Prostate gland (tissue), 2 donors: ENCODE results near the gene C16orf74. TPM values are rescaled to one million over a fixed set of nuclear protein-coding genes. Genes with fewer than 3 reads are reported as not detected.
A peak's percentile ranks its signal among the peaks of the same experiment; 100 is the strongest.

Experiments
- DNase-seq: peaks from one replicate; pipeline ENCODE4 v3.0.0-alpha.2; 2019; ENCODE audit warnings: low spot score
- H3K27ac ChIP-seq, 2 donors: fragments of 200-600 bp; sonication (generic); 2 replicates each; pipeline ENCODE4 v1.5.1; 2017 to 2019
- H3K27me3 ChIP-seq: fragments of 200-600 bp; sonication (generic); replicated peaks from 2 replicates; pipeline ENCODE4 v1.5.1; 2019; ENCODE audit not compliant: insufficient read depth
- H3K36me3 ChIP-seq, 2 donors: fragments of 200-600 bp; sonication (generic); 1 replicate in 1 of 2; 2 replicates in 1 of 2; pipeline versions ENCODE4 v1.5.1 to v1.8.1; 2017 to 2019
- H3K4me1 ChIP-seq: fragments of 200-600 bp; sonication (generic); replicated peaks from 2 replicates; pipeline ENCODE4 v1.5.1; 2019
- H3K4me3 ChIP-seq, 2 donors: fragments of 200-600 bp; sonication (generic); 2 replicates each; pipeline ENCODE4 v1.5.1; 2017 to 2019
- H3K9me3 ChIP-seq: fragments of 200-600 bp; sonication (generic); 2 replicates; pipeline ENCODE4 v1.5.1; 2017
- POLR2A ChIP-seq: fragments of 450-650 bp; IDR thresholded peaks from one replicate; pipeline ENCODE4 v1.6.1; 2016; ENCODE audit warnings: antibody characterized with exemption, mild to moderate bottlenecking
- POLR2AphosphoS5 ChIP-seq: sonication (generic); formaldehyde crosslinking; IDR thresholded peaks from one replicate; pipeline ENCODE4 v1.6.1; 2017; ENCODE audit warnings: antibody characterized with exemption
- WGBS: methylation state at CpG from one replicate; pipeline ENCODE4 v1.1.5; 2018; 5-methylcytosine and 5-hydroxymethylcytosine counted together
- intact Hi-C: fragments of 100-400 bp; cut with DNase I; formaldehyde crosslinking; loops from one replicate; pipeline ENCODE4 v1.14.2; 2022
- total RNA-seq, 2 donors: library from RNA; depleted of rRNA; stranded (reverse); fragments of >200 nt; gene quantifications; one replicate each; pipeline ENCODE4 v1.1.0, GENCODE V29; 2016
- TF ChIP-seq, protein P1 (sequence below), 4 experiments: fragments of 200-600 bp in 2 of 4; fragments of 450-650 bp in 2 of 4; sonication (generic) in 2 of 4; IDR thresholded peaks; 1 replicate in 3 of 4; 2 replicates in 1 of 4; pipeline ENCODE4 v1.5.1; 2016 to 2019; ENCODE audit warnings: antibody characterized with exemption in 4 of 4, mild to moderate bottlenecking in 2 of 4, moderate library complexity in 2 of 4

The C16orf74 gene
- total RNA-seq, 2 donors from 2014 or later = 17.4 to 19.3 TPM

GRCh38 chr16:85798283-85798776 is 47.4 kb upstream of the C16orf74 start:
- DNase-seq = no peak
- intact Hi-C loops = no loop called here
- H3K27me3 ChIP-seq = no peaks in the 10 kb centered on the region
- peaks cover 7% of the 10 kb centered on the region for H3K4me1 ChIP-seq
- no peaks in the 10 kb centered on the region for H3K36me3 ChIP-seq
- WGBS = 13% methylated on average over 17 of the region's 17 CpGs
- TF ChIP-seq POLR2A (no peak), POLR2AphosphoS5 (no peak)
- TF ChIP-seq, protein P1, sequence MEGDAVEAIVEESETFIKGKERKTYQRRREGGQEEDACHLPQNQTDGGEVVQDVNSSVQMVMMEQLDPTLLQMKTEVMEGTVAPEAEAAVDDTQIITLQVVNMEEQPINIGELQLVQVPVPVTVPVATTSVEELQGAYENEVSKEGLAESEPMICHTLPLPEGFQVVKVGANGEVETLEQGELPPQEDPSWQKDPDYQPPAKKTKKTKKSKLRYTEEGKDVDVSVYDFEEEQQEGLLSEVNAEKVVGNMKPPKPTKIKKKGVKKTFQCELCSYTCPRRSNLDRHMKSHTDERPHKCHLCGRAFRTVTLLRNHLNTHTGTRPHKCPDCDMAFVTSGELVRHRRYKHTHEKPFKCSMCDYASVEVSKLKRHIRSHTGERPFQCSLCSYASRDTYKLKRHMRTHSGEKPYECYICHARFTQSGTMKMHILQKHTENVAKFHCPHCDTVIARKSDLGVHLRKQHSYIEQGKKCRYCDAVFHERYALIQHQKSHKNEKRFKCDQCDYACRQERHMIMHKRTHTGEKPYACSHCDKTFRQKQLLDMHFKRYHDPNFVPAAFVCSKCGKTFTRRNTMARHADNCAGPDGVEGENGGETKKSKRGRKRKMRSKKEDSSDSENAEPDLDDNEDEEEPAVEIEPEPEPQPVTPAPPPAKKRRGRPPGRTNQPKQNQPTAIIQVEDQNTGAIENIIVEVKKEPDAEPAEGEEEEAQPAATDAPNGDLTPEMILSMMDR (IDR thresholded peaks at IDR 0.05) = no peak
- no peaks in the 10 kb centered on the region for H3K9me3 ChIP-seq
- H3K4me3 ChIP-seq = peak overlapping the region; percentile 99
- no peak overlapping the region for H3K27ac ChIP-seq

DNA sequence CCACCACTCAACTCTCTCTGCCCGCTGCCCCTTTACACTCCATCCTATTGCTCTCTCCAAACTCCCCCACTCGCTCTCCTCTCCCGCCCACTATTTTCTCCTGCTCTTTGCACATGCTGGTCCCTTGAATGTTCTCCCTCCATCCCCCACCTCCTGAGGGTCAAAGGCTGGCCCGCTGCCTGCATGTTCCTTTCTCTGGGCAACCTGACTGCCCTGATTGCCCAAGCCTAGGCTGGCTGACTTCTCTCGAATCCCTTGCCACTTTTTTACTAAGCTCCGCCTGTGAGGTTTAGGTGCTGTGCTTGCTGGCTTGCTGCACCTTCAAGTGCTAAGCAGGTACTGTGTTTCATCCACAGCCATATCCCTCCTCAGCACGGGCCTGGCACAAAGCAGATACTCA is 45.7 kb upstream of the C16orf74 start:
- DNase-seq = no peak
- TF ChIP-seq POLR2AphosphoS5 (no peak), POLR2A (no peak)
- TF ChIP-seq, protein P1 (IDR thresholded peaks at IDR 0.05) = no peak
- WGBS = 94% methylated on average over 7 of the region's 7 CpGs
- Histone ChIP-seq H3K27me3 (no peaks in the 10 kb centered on the region), H3K27ac (no peak overlapping the region), H3K4me1 (peaks cover 7% of the 10 kb centered on the region), H3K9me3 (no peaks in the 10 kb centered on the region), H3K36me3 (no peaks in the 10 kb centered on the region), H3K4me3 (no peak overlapping the region)
- intact Hi-C loops = no loop called here

- 94% methylated on average over 6 of the region's 6 CpGs for WGBS
Observed at GRCh38 chr16:85796152-85796551, 45.3 kb upstream of the C16orf74 start.

GRCh38 chr16:85794696-85795095 is 43.8 kb upstream of the C16orf74 start:
- no peaks in the 10 kb centered on the region for H3K27me3 ChIP-seq
- H3K27ac ChIP-seq = no peak overlapping the region
- no peak overlapping the region for H3K4me3 ChIP-seq
- no peaks in the 10 kb centered on the region for H3K36me3 ChIP-seq
- peaks cover 7% of the 10 kb centered on the region for H3K4me1 ChIP-seq
- no peak for DNase-seq
- intact Hi-C loops = no loop called here
- TF ChIP-seq, protein P1 (IDR thresholded peaks at IDR 0.05) = no peak
- TF ChIP-seq POLR2AphosphoS5 (no peak), POLR2A (no peak)
- WGBS = 89% methylated on average over 8 of the region's 8 CpGs
- H3K9me3 ChIP-seq = no peaks in the 10 kb centered on the region

More at GRCh38 chr16:85796152-85796551, 45.3 kb upstream of the C16orf74 start:
- no peak overlapping the region for H3K27ac ChIP-seq
- intact Hi-C loops = no loop called here
- H3K4me3 ChIP-seq = no peak overlapping the region
- TF ChIP-seq, protein P1 (IDR thresholded peaks at IDR 0.05) = no peak
- TF ChIP-seq POLR2A (no peak), POLR2AphosphoS5 (no peak)
- H3K4me1 ChIP-seq = peaks cover 7% of the 10 kb centered on the region
- H3K36me3 ChIP-seq = no peaks in the 10 kb centered on the region
- no peaks in the 10 kb centered on the region for H3K9me3 ChIP-seq
- DNase-seq = no peak
- no peaks in the 10 kb centered on the region for H3K27me3 ChIP-seq

DNA sequence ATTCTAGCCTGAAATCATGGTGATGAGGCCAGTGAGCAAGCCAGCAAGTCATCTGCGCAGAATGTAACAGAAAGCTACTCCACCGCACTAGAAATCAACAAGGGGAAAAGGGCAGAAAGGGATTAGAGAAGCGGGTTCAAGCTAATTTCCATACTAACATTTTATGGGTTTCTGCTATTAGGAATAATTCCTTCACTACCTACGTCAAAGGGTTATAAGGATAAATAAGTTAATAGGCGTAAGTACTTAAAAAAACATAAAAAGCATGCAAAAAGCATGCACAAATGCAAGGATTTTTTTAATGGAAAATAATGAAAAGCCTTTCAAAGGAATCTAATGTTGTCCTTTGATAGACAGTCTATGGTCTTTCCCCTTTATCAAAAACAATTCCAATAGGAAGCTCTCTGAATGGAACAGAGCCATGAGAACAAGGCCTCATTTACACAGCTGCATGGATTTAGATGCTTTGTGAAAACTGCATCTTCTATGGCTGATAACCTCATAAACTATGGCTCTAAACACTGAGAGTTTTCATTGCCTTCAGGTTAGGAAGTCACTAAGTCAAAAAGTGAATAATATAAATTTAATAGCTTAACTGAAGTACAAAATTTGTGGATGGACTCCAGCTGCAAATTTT is 42.9 kb upstream of the C16orf74 start:
- Histone ChIP-seq H3K27ac (no peak overlapping the region), H3K4me3 (no peak overlapping the region), H3K36me3 (no peaks in the 10 kb centered on the region), H3K9me3 (no peaks in the 10 kb centered on the region), H3K4me1 (peaks cover 7% of the 10 kb centered on the region), H3K27me3 (no peaks in the 10 kb centered on the region)
- TF ChIP-seq POLR2AphosphoS5 (no peak), POLR2A (no peak)
- TF ChIP-seq, protein P1 (IDR thresholded peaks at IDR 0.05) = no peak
- no peak for DNase-seq
- 93% methylated on average over 5 of the region's 5 CpGs for WGBS
- intact Hi-C loops = no loop called here
